Measurements from ENCODE around the gene LPCAT1.

DNA sequence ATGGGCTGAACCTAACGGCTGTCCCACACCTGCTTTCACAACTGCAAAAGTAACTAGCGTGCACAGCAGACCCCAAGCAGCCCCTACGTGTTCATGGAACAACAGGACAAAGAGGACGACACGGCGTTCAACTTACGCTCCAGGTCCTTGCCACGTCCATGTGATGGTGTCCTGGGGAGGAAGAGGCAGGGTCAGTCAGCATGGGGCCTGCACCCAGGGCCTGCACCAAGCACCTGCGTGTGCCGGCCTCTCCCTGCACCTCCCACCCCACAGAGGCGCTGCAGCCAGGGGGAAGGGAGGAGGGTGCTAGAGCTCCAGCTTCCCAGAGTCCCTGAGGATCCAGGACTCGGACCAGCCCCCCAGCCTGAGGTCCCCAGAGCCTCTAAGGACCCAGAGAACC lies 43.0 kb downstream of the LPCAT1 start:
- TF ChIP-seq CTCF (conservative IDR thresholded peaks at IDR 0.05; ENCODE audit: low read depth, low read length): no peak
- no peak for TF ChIP-seq SMC3 (IDR thresholded peaks at IDR 0.05; ENCODE audit: low read depth, low read length)
- TF ChIP-seq MAZ (IDR thresholded peaks at IDR 0.05; ENCODE audit: borderline replicate concordance, low read depth, low read length): no peak
- TF ChIP-seq POLR2A (IDR thresholded peaks at IDR 0.05; ENCODE audit: low read depth, low read length): no peak
- no peak for TF ChIP-seq RAD21 (IDR thresholded peaks at IDR 0.05; ENCODE audit: low read length)
- TF ChIP-seq RCOR1 (IDR thresholded peaks at IDR 0.05; ENCODE audit: insufficient replicate concordance, low read length): no peak
- no peak for TF ChIP-seq CEBPB (IDR thresholded peaks at IDR 0.05; ENCODE audit: low read depth, low read length)
- TF ChIP-seq MXI1 (IDR thresholded peaks at IDR 0.05; ENCODE audit: borderline replicate concordance, low read depth, low read length): no peak
- no peak for TF ChIP-seq USF2 (IDR thresholded peaks at IDR 0.05; ENCODE audit: low read depth, low read length)
- TF ChIP-seq BHLHE40 (IDR thresholded peaks at IDR 0.05; ENCODE audit: low read depth, low read length): no peak
- TF ChIP-seq CHD1 (IDR thresholded peaks at IDR 0.05; ENCODE audit: low read depth, low read length): no peak
- TF ChIP-seq RFX5 (IDR thresholded peaks at IDR 0.05; ENCODE audit: low read depth, low read length): no peak
- no peak for TF ChIP-seq MAFK (IDR thresholded peaks at IDR 0.05; ENCODE audit: low read depth, low read length)

All from IMR-90 (cell line).